ENCODE measurements around the gene CCR4.

- TF ChIP-seq EP300 (IDR thresholded peaks at IDR 0.05) (no peak), POLR2A (IDR thresholded peaks at IDR 0.05; ENCODE audit: low read length) (no peak), GATA3 (IDR thresholded peaks at IDR 0.05; ENCODE audit: borderline replicate concordance) (no peak), CTCF (IDR thresholded peaks at IDR 0.05) (no peak), E2F6 (IDR thresholded peaks at IDR 0.05; ENCODE audit: borderline replicate concordance, low read depth) (no peak), RFX5 (IDR thresholded peaks at IDR 0.05) (no peak), RCOR1 (IDR thresholded peaks at IDR 0.05; ENCODE audit: low read depth, low read length) (no peak)
Observed at GRCh38 chr3:32913790-32914446, 37.5 kb upstream of the CCR4 start.
